Neuron (in vitro differentiated cells): ENCODE data around the gene IL12RB2.

Experiments
- H2AFZ ChIP-seq: one replicate; pipeline ENCODE4 v1.6.1; 2013; ENCODE audit warnings: low read depth, mild to moderate bottlenecking, inconsistent platforms, low read length, moderate library complexity
- H3K27me3 ChIP-seq: one replicate; pipeline ENCODE4 v1.6.1; 2013; ENCODE audit warnings: low read length; ENCODE audit not compliant: insufficient read depth
- H3K36me3 ChIP-seq: one replicate; pipeline ENCODE4 v1.6.1; 2013; ENCODE audit warnings: low read length; ENCODE audit not compliant: insufficient read depth
- H3K4me1 ChIP-seq: one replicate; pipeline ENCODE4 v1.6.1; 2013; ENCODE audit warnings: low read length; ENCODE audit not compliant: insufficient read depth
- H3K4me3 ChIP-seq: 2 replicates; pipeline ENCODE4 v1.5.1; 2013; ENCODE audit warnings: mild to moderate bottlenecking, low read length, moderate library complexity
- H3K9me3 ChIP-seq: one replicate; pipeline ENCODE4 v1.6.1; 2013; ENCODE audit warnings: low read length

The IL12RB2 gene

DNA sequence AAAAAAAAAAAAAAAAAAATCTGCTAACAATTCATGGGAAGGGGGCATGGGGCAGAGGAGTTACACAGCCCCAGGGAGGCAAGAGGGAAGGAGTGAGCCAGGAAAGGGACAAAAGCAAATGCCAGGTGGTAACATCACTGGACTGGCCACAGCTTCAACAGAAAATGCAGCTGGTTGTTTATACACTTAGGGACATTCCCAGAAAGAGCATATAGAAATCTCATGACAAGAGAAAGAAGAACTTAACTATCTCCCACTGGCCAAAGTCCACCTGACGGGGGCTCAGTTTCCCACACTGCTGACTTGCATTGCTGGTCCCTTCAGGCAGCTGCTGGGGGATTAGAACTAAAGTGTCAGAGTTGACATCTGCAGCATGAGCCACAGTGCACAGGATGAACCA, 14.8 kb downstream of the IL12RB2 start:
- Histone ChIP-seq H3K9me3 (no peaks in the 10 kb centered on the region), H3K36me3 (no peaks in the 10 kb centered on the region), H3K27me3 (no peaks in the 10 kb centered on the region), H3K4me3 (no peak overlapping the region), H3K4me1 (no peaks in the 10 kb centered on the region), H2AFZ (no peak overlapping the region)

DNA sequence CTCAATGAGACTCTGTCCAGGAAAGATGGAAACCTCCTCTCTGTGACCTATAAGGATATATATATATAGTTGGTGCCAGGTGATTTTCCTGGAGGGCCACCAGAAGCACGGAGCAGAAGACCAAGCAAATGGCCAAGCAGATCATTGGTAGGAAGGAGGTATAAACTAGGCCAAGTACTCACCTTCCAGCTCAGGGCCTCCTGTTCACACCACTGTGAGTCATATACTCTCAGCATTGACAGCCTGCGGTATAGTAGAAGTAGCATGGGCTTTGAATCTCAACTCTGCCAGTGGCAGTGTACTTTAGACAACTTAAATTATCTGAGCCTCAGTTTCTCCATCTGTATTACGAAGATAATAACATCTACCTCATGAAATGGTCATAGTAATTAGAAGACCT, 15.4 kb downstream of the IL12RB2 start:
- H2AFZ ChIP-seq, result no peak overlapping the region
- no peaks in the 10 kb centered on the region for H3K36me3 ChIP-seq
- no peaks in the 10 kb centered on the region for H3K4me1 ChIP-seq
- no peaks in the 10 kb centered on the region for H3K9me3 ChIP-seq
- H3K4me3 ChIP-seq, result no peak overlapping the region
- H3K27me3 ChIP-seq, result no peaks in the 10 kb centered on the region

DNA sequence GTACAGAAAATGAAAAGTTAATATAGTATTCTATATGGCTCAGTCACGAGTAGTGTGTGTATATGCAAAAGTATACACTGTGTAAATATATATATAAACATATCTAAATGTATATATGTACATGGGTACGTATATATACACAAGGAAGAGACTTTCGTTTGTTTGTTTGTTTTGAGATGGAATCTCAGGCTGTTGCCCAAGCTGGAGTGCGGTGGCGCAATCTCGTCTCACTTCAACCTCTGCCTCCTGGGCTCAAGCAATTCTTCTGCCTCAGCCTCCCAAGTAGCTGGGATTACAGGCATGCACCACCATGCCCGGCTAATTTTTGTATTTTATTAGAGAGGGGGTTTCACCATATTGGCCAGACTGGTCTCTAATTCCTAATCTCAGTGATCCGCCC, 16.4 kb downstream of the IL12RB2 start:
- peaks cover 6% of the 10 kb centered on the region for H3K27me3 ChIP-seq
- no peak overlapping the region for H2AFZ ChIP-seq
- H3K9me3 ChIP-seq, result no peaks in the 10 kb centered on the region
- H3K36me3 ChIP-seq, result no peaks in the 10 kb centered on the region
- no peak overlapping the region for H3K4me3 ChIP-seq
- no peaks in the 10 kb centered on the region for H3K4me1 ChIP-seq

DNA sequence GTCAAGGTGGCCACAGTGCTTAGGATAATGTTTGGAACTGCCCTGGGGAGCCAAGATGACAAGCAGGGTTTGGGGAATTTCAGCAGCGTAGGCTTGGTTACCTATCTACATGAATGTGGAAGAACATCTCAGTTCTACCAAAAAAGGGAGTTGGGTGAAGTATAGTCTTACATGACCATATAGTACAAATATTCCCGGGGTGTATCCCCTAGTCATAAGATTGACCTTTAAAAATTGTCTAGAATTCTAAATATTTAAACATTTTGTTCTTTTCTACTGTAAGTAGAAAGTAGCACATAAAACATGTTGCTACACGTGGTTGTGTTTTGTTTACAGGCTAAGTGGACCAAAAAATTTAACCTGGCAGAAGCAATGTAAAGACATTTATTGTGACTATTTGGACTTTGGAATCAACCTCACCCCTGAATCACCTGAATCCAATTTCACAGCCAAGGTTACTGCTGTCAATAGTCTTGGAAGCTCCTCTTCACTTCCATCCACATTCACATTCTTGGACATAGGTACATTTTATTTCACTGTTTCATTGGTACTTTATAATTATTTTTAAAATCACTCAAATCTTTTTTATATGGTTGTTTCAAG, 20.3 kb downstream of the IL12RB2 start:
- Histone ChIP-seq H3K4me1 (no peaks in the 10 kb centered on the region), H3K9me3 (no peaks in the 10 kb centered on the region), H3K36me3 (no peaks in the 10 kb centered on the region), H3K4me3 (no peak overlapping the region), H2AFZ (no peak overlapping the region), H3K27me3 (peaks cover 8% of the 10 kb centered on the region)

DNA sequence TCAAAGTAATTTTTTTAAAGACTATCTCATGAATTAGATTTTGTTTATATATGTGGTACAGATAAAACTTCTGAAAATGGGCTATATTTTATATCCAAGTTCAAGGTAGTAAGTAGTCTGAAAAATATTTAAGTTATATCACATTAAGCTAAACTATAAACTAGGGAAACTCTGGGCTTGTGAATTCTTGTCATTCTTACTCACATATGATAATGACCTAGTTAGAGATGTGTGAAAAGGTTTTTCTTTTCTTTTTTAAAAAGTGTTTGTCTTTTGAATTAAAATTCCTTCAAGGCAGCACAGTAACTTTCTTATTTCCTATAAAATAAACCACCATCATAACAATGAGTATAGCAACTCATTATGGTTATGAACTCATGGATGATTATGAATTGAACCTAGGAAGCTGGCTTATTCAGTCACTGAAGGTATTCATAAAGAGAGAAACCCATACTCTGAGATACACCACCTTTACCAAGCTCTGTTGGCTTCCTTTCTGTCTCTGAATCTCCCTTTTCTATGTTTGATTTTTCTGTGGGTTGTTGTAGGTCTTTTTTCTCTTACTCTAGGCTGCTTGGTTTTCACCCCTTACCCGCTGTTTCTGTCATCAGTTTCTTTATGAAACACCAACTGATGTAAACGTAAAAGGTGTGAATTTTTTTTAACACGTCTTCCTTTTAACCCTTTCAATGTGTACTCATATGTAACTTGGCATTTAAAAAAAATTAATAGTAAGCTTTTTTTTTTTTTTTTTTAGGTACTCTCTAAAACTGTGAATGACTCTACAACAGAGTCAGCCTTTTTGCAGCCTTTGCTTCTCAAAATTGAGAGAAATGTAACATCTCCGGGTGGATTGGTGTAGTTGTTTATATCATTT, 25.2 kb downstream of the IL12RB2 start:
- Histone ChIP-seq H3K4me3 (no peak overlapping the region), H3K27me3 (peaks cover 11% of the 10 kb centered on the region), H3K4me1 (no peaks in the 10 kb centered on the region), H3K9me3 (no peaks in the 10 kb centered on the region), H2AFZ (no peak overlapping the region), H3K36me3 (no peaks in the 10 kb centered on the region)

DNA sequence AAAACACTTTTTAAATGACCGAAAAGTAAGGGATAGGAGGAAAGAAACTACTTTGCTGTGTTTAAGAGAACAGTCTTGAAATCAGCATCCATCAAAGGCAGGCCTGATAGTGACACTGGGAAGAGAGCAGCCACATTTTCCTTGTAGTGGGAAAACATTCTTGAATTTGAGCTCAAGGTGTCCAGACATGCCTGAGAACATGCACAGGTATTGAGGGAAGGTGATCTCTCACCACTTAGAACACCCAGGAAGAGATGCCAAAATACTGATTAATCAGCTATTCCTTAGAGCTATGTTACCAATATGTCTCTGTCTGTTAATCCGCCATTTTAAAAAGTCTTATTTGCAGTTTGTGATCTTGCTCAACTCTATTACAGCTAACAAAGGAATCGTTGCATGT, 25.9 kb downstream of the IL12RB2 start:
- Histone ChIP-seq H3K27me3 (peaks cover 9% of the 10 kb centered on the region), H2AFZ (no peak overlapping the region), H3K9me3 (no peaks in the 10 kb centered on the region), H3K4me3 (no peak overlapping the region), H3K36me3 (no peaks in the 10 kb centered on the region), H3K4me1 (no peaks in the 10 kb centered on the region)

DNA sequence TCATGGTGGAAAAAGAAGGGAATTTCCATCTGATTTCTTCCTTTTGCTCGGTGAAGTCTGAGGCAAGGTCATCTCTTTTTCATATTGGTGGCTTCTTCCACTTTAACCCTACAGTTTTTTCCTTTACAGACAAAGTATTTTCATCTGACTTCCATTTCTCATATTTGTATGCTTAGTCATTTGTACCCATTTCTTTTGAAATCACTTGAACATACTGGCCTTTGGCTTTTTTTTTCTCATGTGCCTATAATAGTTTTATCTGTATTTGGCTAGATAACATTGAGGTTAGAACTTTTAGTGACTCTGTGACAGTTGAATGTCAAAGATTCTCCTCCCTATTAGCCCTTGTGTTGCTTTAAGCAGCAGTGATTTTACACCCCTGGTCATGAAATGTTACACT, 27.7 kb downstream of the IL12RB2 start:
- Histone ChIP-seq H3K4me1 (no peaks in the 10 kb centered on the region), H2AFZ (no peak overlapping the region), H3K27me3 (peaks cover 3% of the 10 kb centered on the region), H3K4me3 (no peak overlapping the region), H3K36me3 (no peaks in the 10 kb centered on the region), H3K9me3 (no peaks in the 10 kb centered on the region)

DNA sequence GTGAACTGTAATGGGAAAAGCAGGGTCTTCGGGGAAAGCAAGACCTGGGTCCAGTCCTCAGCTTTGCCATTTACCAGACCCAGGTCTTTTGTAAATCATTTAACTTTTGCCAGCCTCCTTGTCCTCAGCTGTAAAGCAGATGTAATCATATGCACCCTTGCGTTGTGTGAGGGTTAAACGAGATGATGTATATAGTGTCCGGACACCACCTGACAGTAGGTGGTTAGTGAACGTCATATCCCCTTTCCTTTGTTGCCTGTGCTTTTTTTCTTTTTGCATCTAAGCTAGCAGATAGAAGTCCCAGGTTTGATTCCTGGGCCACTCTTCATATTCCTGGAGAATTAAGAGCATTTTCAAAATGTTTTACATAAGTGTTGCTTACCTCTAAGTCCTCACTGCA, 28.5 kb downstream of the IL12RB2 start:
- Histone ChIP-seq H3K4me3 (no peak overlapping the region), H3K27me3 (peaks cover 3% of the 10 kb centered on the region), H2AFZ (no peak overlapping the region), H3K9me3 (no peaks in the 10 kb centered on the region), H3K36me3 (no peaks in the 10 kb centered on the region), H3K4me1 (no peaks in the 10 kb centered on the region)

DNA sequence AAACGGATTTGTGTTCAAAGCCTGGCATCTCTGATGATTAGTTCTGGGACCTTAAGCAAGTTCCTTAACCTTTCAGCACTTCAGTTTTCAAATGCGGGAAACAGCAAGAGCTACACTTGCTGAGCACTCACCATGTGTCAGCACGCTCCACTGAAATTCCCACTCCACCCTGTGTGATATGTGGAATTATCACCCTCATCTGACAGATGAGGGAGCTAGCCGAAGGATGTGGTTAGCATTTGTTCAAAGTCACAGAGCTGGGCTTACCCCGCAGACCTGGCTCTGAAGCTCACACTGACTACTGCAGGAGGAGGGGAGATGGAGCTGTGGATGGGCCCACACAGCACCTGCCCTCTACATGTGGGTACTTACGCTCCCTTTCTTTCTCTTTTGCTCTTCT, 29.1 kb downstream of the IL12RB2 start:
- no peaks in the 10 kb centered on the region for H3K4me1 ChIP-seq
- H3K27me3 ChIP-seq, result peaks cover 3% of the 10 kb centered on the region
- no peaks in the 10 kb centered on the region for H3K9me3 ChIP-seq
- no peak overlapping the region for H3K4me3 ChIP-seq
- no peaks in the 10 kb centered on the region for H3K36me3 ChIP-seq
- no peak overlapping the region for H2AFZ ChIP-seq

DNA sequence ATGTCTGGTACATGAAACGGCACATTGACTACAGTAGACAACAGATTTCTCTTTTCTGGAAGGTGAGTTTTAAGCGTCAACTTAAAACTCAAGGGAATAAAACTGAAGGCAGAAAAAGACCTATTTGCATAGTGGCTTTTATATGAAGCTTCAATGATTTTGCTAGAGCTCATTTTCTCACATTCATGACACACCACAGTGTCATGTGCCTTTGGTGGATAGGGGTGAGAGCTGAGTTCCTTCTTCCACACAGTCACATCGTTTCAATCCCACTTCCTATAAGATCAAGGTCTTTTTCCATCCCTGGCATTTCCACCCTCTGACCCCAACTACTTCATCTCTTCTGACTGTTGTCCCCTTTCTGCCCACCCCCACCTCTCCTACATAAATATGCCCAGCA, 31.0 kb downstream of the IL12RB2 start:
- Histone ChIP-seq H2AFZ (no peak overlapping the region), H3K27me3 (peaks cover under 1% of the 10 kb centered on the region), H3K9me3 (no peaks in the 10 kb centered on the region), H3K4me3 (no peak overlapping the region), H3K36me3 (no peaks in the 10 kb centered on the region), H3K4me1 (no peaks in the 10 kb centered on the region)

DNA sequence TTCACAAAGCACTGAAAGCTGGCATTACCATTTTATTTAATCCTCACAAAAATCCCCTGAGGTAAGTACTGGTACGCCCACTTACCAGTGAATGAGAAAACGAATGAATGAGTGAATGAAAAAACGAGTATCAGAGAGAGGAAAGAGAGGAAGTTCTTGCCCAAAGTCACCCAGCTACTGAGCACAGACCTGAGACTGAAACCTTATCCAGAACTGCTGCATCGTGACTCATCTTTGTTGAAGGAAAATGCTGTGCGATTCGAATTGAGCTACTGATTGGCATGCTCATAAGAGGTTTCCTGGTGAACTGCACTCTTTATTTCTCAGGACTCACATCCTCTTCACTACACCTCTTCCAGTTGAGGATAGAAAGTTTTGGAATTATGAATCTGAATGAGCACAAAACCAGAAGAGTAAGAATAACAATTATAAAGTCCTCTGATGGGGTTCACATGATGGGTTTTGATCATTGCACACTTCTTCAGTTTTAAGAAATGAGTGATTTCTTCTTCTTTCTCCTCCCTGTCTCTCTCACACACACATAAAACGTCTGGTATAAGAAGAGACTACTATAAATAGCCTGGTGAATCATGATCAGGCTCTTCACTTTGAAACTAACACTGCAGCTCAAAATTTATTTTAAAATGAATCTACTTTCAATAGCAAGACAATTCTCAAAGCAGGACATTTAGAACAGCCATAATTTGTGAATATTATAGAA, 32.1 kb downstream of the IL12RB2 start:
- Histone ChIP-seq H3K27me3 (no peaks in the 10 kb centered on the region), H2AFZ (no peak overlapping the region), H3K9me3 (no peaks in the 10 kb centered on the region), H3K36me3 (no peaks in the 10 kb centered on the region), H3K4me1 (no peaks in the 10 kb centered on the region), H3K4me3 (no peak overlapping the region)

DNA sequence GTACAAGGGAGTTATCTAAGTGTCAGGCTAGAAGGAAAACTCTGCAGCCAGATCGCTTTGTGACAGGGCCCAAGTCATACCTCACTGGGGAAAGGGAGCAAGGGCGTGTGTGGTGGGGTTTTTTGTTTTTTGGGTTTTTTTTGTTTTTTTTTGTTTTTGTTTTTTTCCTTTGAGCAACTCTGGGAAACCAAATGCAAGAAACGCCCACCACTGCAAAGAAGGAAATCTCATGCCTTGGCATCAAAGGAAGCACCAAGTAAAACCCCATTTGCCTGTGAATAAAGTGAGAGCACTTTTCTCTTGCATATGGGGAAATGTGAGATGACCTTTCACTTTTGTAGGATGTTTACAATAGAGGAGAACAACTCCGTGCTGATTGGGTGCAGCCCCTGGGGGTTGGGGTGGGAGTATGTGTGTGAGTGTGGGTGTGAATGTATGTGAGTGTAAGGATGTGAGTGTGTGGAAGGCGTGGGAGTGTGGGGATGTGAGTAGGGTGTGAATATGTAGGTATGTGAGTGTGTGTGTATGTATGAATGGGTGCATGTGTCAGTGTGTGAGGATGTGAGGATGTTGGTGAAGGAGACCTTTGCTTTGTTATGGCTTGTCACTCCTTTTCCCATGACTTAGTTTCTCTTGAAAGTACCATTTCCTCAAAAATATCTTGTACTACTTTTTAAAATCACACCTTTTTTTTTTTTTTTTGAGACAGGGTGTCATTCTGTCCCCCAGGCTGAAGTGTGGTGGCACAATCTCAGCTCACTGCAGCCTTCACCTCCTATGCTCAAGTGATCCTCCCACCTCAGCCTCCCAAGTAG, 34.6 kb downstream of the IL12RB2 start:
- Histone ChIP-seq H3K9me3 (no peaks in the 10 kb centered on the region), H3K36me3 (no peaks in the 10 kb centered on the region), H2AFZ (no peak overlapping the region), H3K4me3 (no peak overlapping the region), H3K27me3 (no peaks in the 10 kb centered on the region), H3K4me1 (no peaks in the 10 kb centered on the region)

DNA sequence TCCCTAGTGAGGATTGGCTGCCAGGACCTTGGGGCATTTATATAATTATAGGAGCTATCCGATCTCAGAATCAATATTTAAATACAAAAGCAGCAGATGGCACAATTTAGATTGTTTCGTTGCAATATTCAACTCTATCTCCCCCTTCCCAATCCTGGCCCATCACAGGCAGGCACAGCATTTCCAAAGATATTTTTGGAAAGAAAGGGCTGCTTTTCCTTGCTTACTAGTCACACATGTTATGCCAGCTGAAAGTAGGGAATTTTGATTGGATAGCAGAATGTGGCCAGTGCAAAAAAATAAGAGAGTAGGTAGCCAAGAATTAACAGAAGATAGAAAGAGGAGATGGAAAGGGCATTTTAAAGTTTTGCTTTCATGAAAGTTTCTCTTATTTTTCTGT, 37.9 kb downstream of the IL12RB2 start:
- H3K36me3 ChIP-seq, result no peaks in the 10 kb centered on the region

More for the DNA sequence above, 37.9 kb downstream of the IL12RB2 start:
- no peak overlapping the region for H2AFZ ChIP-seq
- peaks cover 5% of the 10 kb centered on the region for H3K4me1 ChIP-seq
- no peaks in the 10 kb centered on the region for H3K9me3 ChIP-seq
- no peak overlapping the region for H3K4me3 ChIP-seq
- H3K27me3 ChIP-seq, result no peaks in the 10 kb centered on the region
